CD14-positive monocyte (primary cell): ENCODE data around the gene ULK2. TPM values are rescaled to one million over a fixed set of nuclear protein-coding genes. Genes with fewer than 3 reads are reported as not detected.

Experiments
- DNase-seq, 3 donors: peaks; one replicate each; pipeline ENCODE4 v3.0.0-alpha.2; 2011 to 2022
- H2AFZ ChIP-seq: 2 replicates; pipeline ENCODE4 v1.6.0; 2012; ENCODE audit warnings: mild to moderate bottlenecking, low read depth, low read length, inconsistent platforms; ENCODE audit not compliant: insufficient read depth, poor library complexity, severe bottlenecking
- H3K27ac ChIP-seq, 2 donors: 1 replicate in 1 of 2; 2 replicates in 1 of 2; pipeline ENCODE4 v1.5.1; 2012 to 2013; ENCODE audit warnings: low read length in 2 of 2, control low read depth in 1 of 2, inconsistent platforms in 1 of 2, low read depth in 1 of 2, mild to moderate bottlenecking in 1 of 2
- H3K27me3 ChIP-seq, 2 donors: one replicate each; pipeline versions ENCODE4 v1.6.0 to v1.6.1; 2011 to 2013; ENCODE audit warnings: low read length in 2 of 2; ENCODE audit not compliant: control insufficient read depth in 2 of 2, insufficient read depth in 2 of 2
- H3K36me3 ChIP-seq, 2 donors: replicated peaks in 1 of 2; 1 replicate in 1 of 2; 2 replicates in 1 of 2; pipeline versions ENCODE4 v1.5.1 to v1.6.1; 2012 to 2013; ENCODE audit warnings: low read length in 2 of 2, control low read depth in 1 of 2, inconsistent platforms in 1 of 2, mild to moderate bottlenecking in 1 of 2; ENCODE audit not compliant: insufficient read depth in 2 of 2, control insufficient read depth in 1 of 2
- H3K4me1 ChIP-seq, 2 donors: 1 replicate in 1 of 2; 2 replicates in 1 of 2; pipeline versions ENCODE4 v1.5.1 to v1.6.1; 2012 to 2013; ENCODE audit warnings: low read length in 2 of 2, control low read depth in 1 of 2, inconsistent platforms in 1 of 2, mild to moderate bottlenecking in 1 of 2, moderate library complexity in 1 of 2; ENCODE audit not compliant: insufficient read depth in 2 of 2, control insufficient read depth in 1 of 2
- H3K4me2 ChIP-seq: replicated peaks from 2 replicates; pipeline ENCODE3; 2012; ENCODE audit warnings: low read length, moderate library complexity, mild to moderate bottlenecking; ENCODE audit not compliant: poor library complexity, severe bottlenecking; ENCODE audit errors: extremely low read depth
- H3K4me3 ChIP-seq, 3 experiments: fragments of 200-600 bp in 1 of 3; sonication (generic) in 1 of 3; replicated peaks in 1 of 3; 1 replicate in 2 of 3; 2 replicates in 1 of 3; pipeline ENCODE4 v1.5.1; 2011 to 2013; ENCODE audit warnings: low read length in 3 of 3, mild to moderate bottlenecking in 3 of 3, control low read depth in 2 of 3, low read depth in 2 of 3, inconsistent platforms in 1 of 3, moderate library complexity in 1 of 3
- H3K79me2 ChIP-seq: 2 replicates; pipeline ENCODE4 v1.6.0; 2012; ENCODE audit warnings: mild to moderate bottlenecking, control low read depth, inconsistent platforms, low read length, moderate library complexity; ENCODE audit not compliant: insufficient read depth
- H3K9ac ChIP-seq: 2 replicates; pipeline ENCODE4 v1.6.0; 2017; ENCODE audit warnings: low read length, mild to moderate bottlenecking; ENCODE audit not compliant: insufficient read depth, poor library complexity, severe bottlenecking
- H3K9me3 ChIP-seq, 2 donors: replicated peaks in 1 of 2; 1 replicate in 1 of 2; 2 replicates in 1 of 2; pipeline versions ENCODE4 v1.5.1 to v1.6.1; 2012 to 2013; ENCODE audit warnings: low read length in 2 of 2, control low read depth in 1 of 2; ENCODE audit not compliant: control insufficient read depth in 1 of 2, insufficient read depth in 1 of 2
- H4K20me1 ChIP-seq: 2 replicates; pipeline ENCODE4 v1.6.0; 2012; ENCODE audit warnings: mild to moderate bottlenecking, low read length, control low read depth, moderate library complexity; ENCODE audit not compliant: insufficient read depth
- H3K27ac Mint-ChIP-seq, 7 donors: one replicate each; pipeline ENCODE4 v1.8.0; 2020; ENCODE audit warnings: mild to moderate bottlenecking in 7 of 7, mixed read lengths in 7 of 7, moderate library complexity in 6 of 7, inconsistent platforms in 2 of 7
- H3K27me3 Mint-ChIP-seq, 3 donors: one replicate each; pipeline ENCODE4 v1.8.0; 2021 to 2022; ENCODE audit warnings: low read depth in 3 of 3, mild to moderate bottlenecking in 3 of 3, mixed read lengths in 3 of 3, moderate library complexity in 3 of 3, inconsistent platforms in 1 of 3
- H3K36me3 Mint-ChIP-seq, 2 donors: one replicate each; pipeline ENCODE4 v1.8.0; 2020; ENCODE audit warnings: mixed read lengths in 2 of 2, inconsistent platforms in 1 of 2, mild to moderate bottlenecking in 1 of 2
- H3K4me1 Mint-ChIP-seq: one replicate; pipeline ENCODE4 v1.8.0; 2020; ENCODE audit warnings: mild to moderate bottlenecking, mixed read lengths
- H3K4me3 Mint-ChIP-seq, 2 donors: one replicate each; pipeline ENCODE4 v1.8.0; 2020; ENCODE audit warnings: mild to moderate bottlenecking in 2 of 2, mixed read lengths in 2 of 2, moderate library complexity in 1 of 2
- H3K9me3 Mint-ChIP-seq, 7 donors: one replicate each; pipeline ENCODE4 v1.8.0; 2020 to 2022; ENCODE audit warnings: mixed read lengths in 7 of 7, mild to moderate bottlenecking in 6 of 7, moderate library complexity in 6 of 7, inconsistent platforms in 2 of 7
- CTCF ChIP-seq: fragments of 200-600 bp; IDR thresholded peaks from one replicate; pipeline ENCODE4 v1.8.0; 2022; ENCODE audit warnings: antibody characterized with exemption, mild to moderate bottlenecking
- WGBS: methylation state at CpG from one replicate; pipeline ENCODE4 v1.1.5; 2013; ENCODE audit warnings: missing lambda C conversion rate; ENCODE audit not compliant: insufficient coverage; 5-methylcytosine and 5-hydroxymethylcytosine counted together
- intact Hi-C, 2 donors: fragments of 100-400 bp; cut with micrococcal nuclease; formaldehyde crosslinking; loops; one replicate each; pipeline versions ENCODE4 v1.15.0 to v1.15.1; 2023
- polyA plus RNA-seq, 3 donors: library from polyadenylated mRNA; depleted of rRNA in 1 of 3; unstranded in 2 of 3; stranded (reverse) in 1 of 3; fragments of 300-500 nt in 2 of 3; fragments of >200 nt in 1 of 3; fragmentation: Illumina TruSeq in 2 of 3; gene quantifications; 1 replicate in 2 of 3; 2 replicates in 1 of 3; pipeline ENCODE4 v1.2.3, GENCODE V29; 2012 to 2021

ULK2 gene
- polyA plus RNA-seq, 3 donors = 8.5 to 27.2 (median 12.3) TPM

DNA sequence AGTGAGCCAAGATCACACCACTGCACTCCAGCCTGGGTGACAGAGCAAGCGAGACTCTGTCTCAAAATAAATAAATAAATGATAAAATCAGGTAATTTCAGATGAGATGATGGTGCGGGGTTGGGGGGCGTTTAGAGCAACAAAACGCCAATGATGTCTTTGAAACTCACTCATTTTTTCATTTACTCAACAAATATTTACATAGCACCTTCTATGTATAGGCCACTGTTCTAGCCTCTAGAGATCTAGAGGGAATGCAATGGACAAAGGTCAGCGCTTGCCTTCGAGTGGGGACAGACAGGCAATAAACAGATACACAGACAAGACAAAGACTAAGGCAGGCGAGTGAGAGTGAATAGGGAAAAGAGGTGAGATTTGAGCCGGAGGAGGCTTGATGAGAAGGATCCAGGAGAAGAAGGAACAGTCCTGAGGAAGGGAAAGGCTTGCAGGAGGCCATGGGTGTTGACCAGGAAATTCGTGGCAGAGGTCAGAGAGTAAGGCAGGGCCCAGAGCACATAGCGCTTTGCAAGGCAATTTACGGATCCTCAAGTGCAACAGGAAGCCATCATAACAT is 133.7 kb downstream of the ULK2 start:
- DNase-seq = no peak
- no peak overlapping the region for H3K27ac Mint-ChIP-seq

DNA sequence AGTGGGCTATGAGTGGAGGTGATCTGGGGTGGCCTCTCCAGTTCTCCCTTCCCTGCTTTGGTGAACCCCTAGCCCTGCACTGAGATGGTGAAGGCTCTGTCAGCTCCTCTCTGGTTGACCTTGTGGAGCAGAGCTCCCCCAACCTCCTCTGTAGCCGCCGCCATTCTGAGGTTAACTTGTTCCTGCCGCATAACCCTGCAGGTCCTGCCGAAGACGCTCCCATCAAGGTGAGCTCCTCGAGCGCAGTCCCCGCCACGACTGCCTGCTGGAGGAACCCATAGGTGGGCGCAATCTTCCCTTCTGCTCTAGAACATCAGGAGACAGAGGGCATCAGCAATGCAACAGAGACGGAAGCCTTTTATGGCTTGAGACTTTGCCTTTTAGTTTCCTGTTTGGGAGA is 136.1 kb downstream of the ULK2 start:
- Mint-ChIP-seq H3K9me3 (peaks cover 0 to 2% (median 0%) of the 10 kb centered on the region in 7 donors), H3K27ac (peak overlapping the region in 1 of 7 donors; percentile 46), H3K4me1 (peaks cover 29% of the 10 kb centered on the region), H3K27me3 (peaks cover 0 to 3% (median 0%) of the 10 kb centered on the region in 3 donors), H3K36me3 (no peaks in the 10 kb centered on the region), H3K4me3 (no peak overlapping the region)
- Histone ChIP-seq H3K4me2 (no peak overlapping the region), H3K9me3 (no peaks in the 10 kb centered on the region), H3K9ac (no peak overlapping the region), H3K27me3 (no peaks in the 10 kb centered on the region), H3K36me3 (no peaks in the 10 kb centered on the region), H4K20me1 (no peaks in the 10 kb centered on the region), H3K79me2 (no peaks in the 10 kb centered on the region), H2AFZ (peak overlapping the region; percentile 65), H3K27ac (no peak overlapping the region), H3K4me1 (peaks cover 19% of the 10 kb centered on the region in 2 donors), H3K4me3 (no peak overlapping the region)
- WGBS = 90% methylated on average over 9 of the region's 11 CpGs
- no peak for TF ChIP-seq CTCF
- intact Hi-C loops = no loop called here
- DNase-seq = no peak

More for the DNA sequence above, 133.7 kb downstream of the ULK2 start:
- Mint-ChIP-seq H3K36me3 (no peaks in the 10 kb centered on the region), H3K4me1 (peaks cover 16% of the 10 kb centered on the region), H3K9me3 (peaks cover 0 to 2% (median 0%) of the 10 kb centered on the region in 7 donors), H3K27me3 (peaks cover 0 to 3% (median 0%) of the 10 kb centered on the region in 3 donors), H3K4me3 (no peak overlapping the region)
- Histone ChIP-seq H3K27ac (no peak overlapping the region), H3K9ac (no peak overlapping the region), H3K27me3 (no peaks in the 10 kb centered on the region), H3K4me1 (peaks cover 10% of the 10 kb centered on the region in 2 donors), H3K9me3 (no peaks in the 10 kb centered on the region), H3K79me2 (no peaks in the 10 kb centered on the region), H3K4me2 (no peak overlapping the region), H2AFZ (no peak overlapping the region), H3K36me3 (no peaks in the 10 kb centered on the region), H3K4me3 (no peak overlapping the region), H4K20me1 (no peaks in the 10 kb centered on the region)
- 100% methylated on average over 2 of the region's 11 CpGs for WGBS
- intact Hi-C loops = no loop called here
- TF ChIP-seq CTCF = no peak
